Activated CD4-positive, CD25-positive, alpha-beta regulatory T cell treated with anti-CD3 and anti-CD28 coated beads, Interleukin-2, amount 50 U/mL, for 72 hours (primary cell): ENCODE measurements around the gene NAA80.

Experiments used
- DNase-seq: peaks from one replicate; pipeline ENCODE4 v3.0.0; 2021

The NAA80 gene

GRCh38 chr3:50254577-50255250 lies 44.5 kb downstream of the NAA80 start:
- no peak for DNase-seq

- no peak for DNase-seq
Measured at GRCh38 chr3:50251220-50251619, 48.0 kb downstream of the NAA80 start.

GRCh38 chr3:50250514-50250913 lies 48.7 kb downstream of the NAA80 start:
- DNase-seq = no peak

GRCh38 chr3:50249457-50249856 lies 49.7 kb downstream of the NAA80 start:
- DNase-seq = no peak

GRCh38 chr3:50248387-50248786 lies 50.8 kb downstream of the NAA80 start:
- DNase-seq = no peak

GRCh38 chr3:50246517-50246954 lies 52.7 kb downstream of the NAA80 start:
- peak; percentile 74 for DNase-seq
